ENCODE results near the gene PEAK1. TPM values are rescaled to one million over a fixed set of nuclear protein-coding genes. Genes with fewer than 3 reads are reported as not detected.

PEAK1 gene
- polyA plus RNA-seq, 1 donor (not counting 4 experiments of a cell fraction or from before 2014, with no cell fraction given): 5.9 TPM

DNA sequence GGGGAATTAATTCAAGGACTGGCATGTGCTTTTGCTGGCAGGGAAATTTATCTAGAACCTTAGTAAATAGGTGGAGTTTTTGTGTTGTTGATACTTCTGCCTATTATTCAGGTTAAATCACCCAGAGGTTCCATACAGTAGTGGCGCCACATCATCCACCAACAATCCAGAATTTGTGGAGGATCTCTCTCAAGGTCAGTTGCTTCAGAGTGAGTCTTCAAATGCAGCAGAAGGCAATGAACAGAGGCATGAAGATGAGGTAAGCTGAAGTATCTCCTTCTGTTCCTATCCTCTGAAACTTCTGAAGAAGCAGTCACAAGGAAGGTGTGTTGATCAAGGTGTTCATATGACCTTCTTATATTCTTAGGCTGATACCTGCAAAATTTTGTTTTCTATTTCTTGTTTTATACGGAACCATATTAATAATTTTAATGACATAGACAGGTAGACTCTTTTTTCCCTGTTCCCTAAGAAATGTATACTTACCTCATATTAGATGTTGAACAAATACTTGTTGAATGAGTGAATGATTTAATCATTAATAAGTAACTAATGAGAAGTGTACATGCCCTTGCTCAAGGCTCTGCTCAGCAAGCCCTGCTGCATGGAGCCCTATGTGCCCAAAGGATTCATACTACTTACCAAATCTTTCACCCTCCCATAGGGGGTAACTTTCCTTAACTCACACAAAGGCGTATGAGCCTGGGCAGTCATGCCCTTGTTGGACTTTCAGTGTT, 44.4 kb upstream of the PEAK1 start:
- Histone ChIP-seq H3K4me1 (ENCODE audit: control insufficient read depth, extremely low read depth, insufficient read depth, low read length) (no peaks in the 10 kb centered on the region), H3K9me3 (ENCODE audit: control insufficient read depth, low read depth, low read length) (no peaks in the 10 kb centered on the region), H3K4me3 (ENCODE audit: control insufficient read depth in 2 of 3, extremely low read depth in 1 of 3, insufficient read depth in 2 of 3, low read depth in 1 of 3, low read length in 3 of 3) (no peak overlapping the region), H3K9me1 (ENCODE audit: control insufficient read depth, extremely low read depth, insufficient read depth, low read length) (no peaks in the 10 kb centered on the region), H4K20me1 (ENCODE audit: control insufficient read depth, extremely low read depth, insufficient read depth, low read length) (no peaks in the 10 kb centered on the region), H3K79me2 (ENCODE audit: control insufficient read depth, insufficient read depth, low read length) (no peaks in the 10 kb centered on the region), H3K9ac (ENCODE audit: control insufficient read depth, extremely low read depth, insufficient read depth, low read length) (no peak overlapping the region), H3K36me3 (ENCODE audit: control insufficient read depth in 2 of 2, extremely low read depth in 1 of 2, insufficient read depth in 2 of 2, low read length in 2 of 2) (peaks cover 7 to 11% of the 10 kb centered on the region in 2 experiments), H2AFZ (ENCODE audit: control insufficient read depth, low read length) (no peak overlapping the region), H3K27ac (ENCODE audit: control insufficient read depth, insufficient read depth, low read length) (no peak overlapping the region), H3K27me3 (ENCODE audit: control insufficient read depth, extremely low read depth, insufficient read depth, low read length) (no peaks in the 10 kb centered on the region), H3K4me2 (ENCODE audit: control insufficient read depth, extremely low read depth, insufficient read depth, low read depth, low read length) (no peak overlapping the region)
- dilution Hi-C loops (cut with MboI; ENCODE audit: extremely low pct_ligation_motif_present, low sequenced_read_pairs): no loop called here
- FAIRE-seq (no peak), DNase-seq (ENCODE audit: low read depth, low spot score) (no peak)
- no peak for TF ChIP-seq EZH2 (IDR thresholded peaks at IDR 0.05; ENCODE audit: low read length)
- TF ChIP-seq, protein P1, sequence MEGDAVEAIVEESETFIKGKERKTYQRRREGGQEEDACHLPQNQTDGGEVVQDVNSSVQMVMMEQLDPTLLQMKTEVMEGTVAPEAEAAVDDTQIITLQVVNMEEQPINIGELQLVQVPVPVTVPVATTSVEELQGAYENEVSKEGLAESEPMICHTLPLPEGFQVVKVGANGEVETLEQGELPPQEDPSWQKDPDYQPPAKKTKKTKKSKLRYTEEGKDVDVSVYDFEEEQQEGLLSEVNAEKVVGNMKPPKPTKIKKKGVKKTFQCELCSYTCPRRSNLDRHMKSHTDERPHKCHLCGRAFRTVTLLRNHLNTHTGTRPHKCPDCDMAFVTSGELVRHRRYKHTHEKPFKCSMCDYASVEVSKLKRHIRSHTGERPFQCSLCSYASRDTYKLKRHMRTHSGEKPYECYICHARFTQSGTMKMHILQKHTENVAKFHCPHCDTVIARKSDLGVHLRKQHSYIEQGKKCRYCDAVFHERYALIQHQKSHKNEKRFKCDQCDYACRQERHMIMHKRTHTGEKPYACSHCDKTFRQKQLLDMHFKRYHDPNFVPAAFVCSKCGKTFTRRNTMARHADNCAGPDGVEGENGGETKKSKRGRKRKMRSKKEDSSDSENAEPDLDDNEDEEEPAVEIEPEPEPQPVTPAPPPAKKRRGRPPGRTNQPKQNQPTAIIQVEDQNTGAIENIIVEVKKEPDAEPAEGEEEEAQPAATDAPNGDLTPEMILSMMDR (optimal IDR thresholded peaks at IDR 0.05 in 1 of 3, IDR thresholded peaks at IDR 0.05 in 1 of 3, conservative IDR thresholded peaks at IDR 0.05 in 1 of 3; ENCODE audit: extremely low read depth in 1 of 3, insufficient read depth in 2 of 3, low read length in 3 of 3): no peak

DNA sequence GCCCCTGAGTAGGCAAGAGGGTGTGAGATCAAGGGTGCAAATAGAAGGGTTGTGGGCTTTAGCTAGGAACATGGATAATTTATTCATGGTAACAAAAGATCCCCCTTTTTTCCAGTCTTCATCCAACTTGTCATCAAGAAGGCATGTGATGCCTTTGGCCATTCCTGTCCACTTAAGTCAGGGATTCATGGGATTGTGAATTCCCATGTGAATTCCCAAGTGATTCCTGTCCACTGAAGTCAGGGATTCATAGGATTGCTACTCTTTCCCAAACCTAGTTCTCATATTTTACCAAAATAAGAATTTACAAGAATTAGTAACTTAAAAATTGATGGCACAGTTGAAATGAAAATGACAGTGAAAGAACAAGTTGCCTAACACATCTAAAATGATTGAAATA, 41.6 kb upstream of the PEAK1 start:
- Histone ChIP-seq H2AFZ (ENCODE audit: control insufficient read depth, low read length) (no peak overlapping the region), H3K27me3 (ENCODE audit: control insufficient read depth, extremely low read depth, insufficient read depth, low read length) (no peaks in the 10 kb centered on the region), H3K4me3 (ENCODE audit: control insufficient read depth in 2 of 3, extremely low read depth in 1 of 3, insufficient read depth in 2 of 3, low read depth in 1 of 3, low read length in 3 of 3) (no peak overlapping the region), H3K27ac (ENCODE audit: control insufficient read depth, insufficient read depth, low read length) (no peak overlapping the region), H3K4me1 (ENCODE audit: control insufficient read depth, extremely low read depth, insufficient read depth, low read length) (peaks cover 11% of the 10 kb centered on the region), H3K9me1 (ENCODE audit: control insufficient read depth, extremely low read depth, insufficient read depth, low read length) (no peaks in the 10 kb centered on the region), H3K4me2 (ENCODE audit: control insufficient read depth, extremely low read depth, insufficient read depth, low read depth, low read length) (no peak overlapping the region), H3K9me3 (ENCODE audit: control insufficient read depth, low read depth, low read length) (no peaks in the 10 kb centered on the region), H3K9ac (ENCODE audit: control insufficient read depth, extremely low read depth, insufficient read depth, low read length) (no peak overlapping the region), H3K36me3 (ENCODE audit: control insufficient read depth in 2 of 2, extremely low read depth in 1 of 2, insufficient read depth in 2 of 2, low read length in 2 of 2) (peaks cover 3 to 4% of the 10 kb centered on the region in 2 experiments), H4K20me1 (ENCODE audit: control insufficient read depth, extremely low read depth, insufficient read depth, low read length) (no peaks in the 10 kb centered on the region), H3K79me2 (ENCODE audit: control insufficient read depth, insufficient read depth, low read length) (no peaks in the 10 kb centered on the region)
- dilution Hi-C loops (cut with MboI; ENCODE audit: extremely low pct_ligation_motif_present, low sequenced_read_pairs): no loop called here
- FAIRE-seq (no peak), DNase-seq (ENCODE audit: low read depth, low spot score) (no peak)
- TF ChIP-seq, protein P1 (optimal IDR thresholded peaks at IDR 0.05 in 1 of 3, IDR thresholded peaks at IDR 0.05 in 1 of 3, conservative IDR thresholded peaks at IDR 0.05 in 1 of 3; ENCODE audit: extremely low read depth in 1 of 3, insufficient read depth in 2 of 3, low read length in 3 of 3): no peak
- no peak for TF ChIP-seq EZH2 (IDR thresholded peaks at IDR 0.05; ENCODE audit: low read length)

All from keratinocyte (primary cell).